GM23338 (cell line): ENCODE measurements around the gene UBE2R2. TPM values are rescaled to one million over a fixed set of nuclear protein-coding genes. Genes with fewer than 3 reads are reported as not detected.
A peak's percentile ranks its signal among the peaks of the same experiment; 100 is the strongest.

Source experiments
- ATAC-seq: fragments of 200-7000 bp; cut with Tn5 transposase; 3 replicates; pipeline ENCODE4 v1.9.1; 2020
- DNase-seq: peaks from one replicate; pipeline ENCODE4 v3.0.0-alpha.2; 2015; ENCODE audit warnings: low spot score
- H2AFZ ChIP-seq: fragments of 200-600 bp; sonication (generic); 2 replicates; pipeline ENCODE4 v1.8.0; 2016; ENCODE audit warnings: antibody characterized with exemption, mild to moderate bottlenecking, moderate library complexity
- H3F3A ChIP-seq: fragments of 200-600 bp; sonication (generic); replicated peaks from 2 replicates; pipeline ENCODE4 v1.8.0; 2017; ENCODE audit warnings: antibody characterized with exemption, mixed run types, low read depth
- H3K27ac ChIP-seq: fragments of 200-600 bp; sonication (generic); 2 replicates; pipeline ENCODE4 v1.6.1; 2016; ENCODE audit warnings: low read depth
- H3K27me3 ChIP-seq: fragments of 200-600 bp; sonication (generic); 2 replicates; pipeline ENCODE4 v1.8.0; 2016; ENCODE audit warnings: mild to moderate bottlenecking, mixed run types, moderate library complexity; ENCODE audit not compliant: insufficient read depth
- H3K36me3 ChIP-seq: fragments of 200-600 bp; sonication (generic); 2 replicates; pipeline ENCODE4 v1.8.0; 2016; ENCODE audit warnings: mild to moderate bottlenecking; ENCODE audit not compliant: insufficient read depth
- H3K4me1 ChIP-seq: fragments of 200-600 bp; sonication (generic); 2 replicates; pipeline ENCODE4 v1.8.0; 2016; ENCODE audit warnings: mild to moderate bottlenecking, moderate library complexity; ENCODE audit not compliant: insufficient read depth
- H3K4me2 ChIP-seq: fragments of 200-600 bp; sonication (generic); 2 replicates; pipeline ENCODE4 v1.7.1; 2017; ENCODE audit warnings: mixed run types
- H3K4me3 ChIP-seq: fragments of 200-600 bp; sonication (generic); 2 replicates; pipeline ENCODE4 v1.6.1; 2016; ENCODE audit warnings: mixed run types
- H3K79me2 ChIP-seq: fragments of 200-600 bp; sonication (generic); replicated peaks from 2 replicates; pipeline ENCODE4 v1.8.0; 2017; ENCODE audit warnings: mild to moderate bottlenecking; ENCODE audit not compliant: insufficient read depth
- H3K9me2 ChIP-seq: fragments of 200-600 bp; sonication (generic); 2 replicates; pipeline ENCODE4 v1.8.0; 2017; ENCODE audit not compliant: insufficient read depth
- H4K20me1 ChIP-seq: fragments of 200-600 bp; sonication (generic); replicated peaks from 2 replicates; pipeline ENCODE4 v1.8.0; 2017; ENCODE audit warnings: mild to moderate bottlenecking; ENCODE audit not compliant: insufficient read depth
- H3K27ac Mint-ChIP-seq: 2 replicates; pipeline ENCODE4 v1.8.0; 2020; ENCODE audit warnings: inconsistent platforms, mild to moderate bottlenecking, moderate library complexity, mixed read lengths
- H3K27me3 Mint-ChIP-seq: 3 replicates; pipeline ENCODE4 v1.8.0; 2022; ENCODE audit warnings: low read depth, mild to moderate bottlenecking, moderate library complexity, mixed read lengths, inconsistent platforms; ENCODE audit not compliant: insufficient read depth, poor library complexity
- H3K36me3 Mint-ChIP-seq: 3 replicates; pipeline ENCODE4 v1.8.0; 2021; ENCODE audit warnings: low read depth, mild to moderate bottlenecking, inconsistent platforms, moderate library complexity, mixed read lengths
- H3K4me1 Mint-ChIP-seq: 3 replicates; pipeline ENCODE4 v1.8.0; 2020; ENCODE audit warnings: mild to moderate bottlenecking, inconsistent platforms, mixed read lengths
- H3K4me3 Mint-ChIP-seq: 3 replicates; pipeline ENCODE4 v1.8.0; 2021; ENCODE audit warnings: moderate library complexity, mild to moderate bottlenecking, inconsistent platforms, mixed read lengths
- H3K9me3 Mint-ChIP-seq: 3 replicates; pipeline ENCODE4 v1.8.0; 2020; ENCODE audit warnings: moderate library complexity, mild to moderate bottlenecking, inconsistent platforms, mixed read lengths
- CREB1 ChIP-seq: fragments of 250-450 bp; sonication (Bioruptor Pico); IDR thresholded peaks from 2 replicates; pipeline ENCODE4 v1.5.0; 2020; ENCODE audit warnings: low read depth, mild to moderate bottlenecking, moderate library complexity
- CTCF ChIP-seq, 2 experiments: fragments of 200-600 bp in 1 of 2; sonication (generic) in 1 of 2; conservative IDR thresholded peaks; 2 replicates each; pipeline versions ENCODE4 v1.5.1 to v1.6.1; 2016 to 2017; ENCODE audit warnings: antibody characterized with exemption in 2 of 2, low read depth in 2 of 2, mild to moderate bottlenecking in 2 of 2, moderate library complexity in 1 of 2
- EZH2 ChIP-seq: fragments of 200-600 bp; sonication (generic); IDR thresholded peaks from one replicate; pipeline ENCODE4 v1.8.0; 2017; ENCODE audit warnings: antibody characterized with exemption, mild to moderate bottlenecking, low read depth; ENCODE audit not compliant: unreplicated experiment
- EZH2phosphoT487 ChIP-seq: fragments of 200-600 bp; sonication (generic); IDR thresholded peaks from one replicate; pipeline ENCODE4 v1.8.1; 2018; ENCODE audit warnings: antibody characterized with exemption; ENCODE audit not compliant: unreplicated experiment
- JUNB ChIP-seq: IDR thresholded peaks from one replicate; pipeline ENCODE4 v1.6.1; 2016; ENCODE audit warnings: antibody characterized with exemption; ENCODE audit not compliant: unreplicated experiment
- NANOG ChIP-seq: IDR thresholded peaks from 2 replicates; pipeline ENCODE4 v1.6.1; 2016; ENCODE audit warnings: antibody characterized with exemption, borderline replicate concordance
- POLR2AphosphoS5 ChIP-seq: IDR thresholded peaks from 2 replicates; pipeline ENCODE4 v1.6.1; 2016; ENCODE audit warnings: antibody characterized with exemption, low read depth
- STAT1 ChIP-seq: IDR thresholded peaks from one replicate; pipeline ENCODE4 v1.6.1; 2016; ENCODE audit warnings: antibody characterized with exemption; ENCODE audit not compliant: unreplicated experiment
- ZNF114 ChIP-seq: fragments of 250-450 bp; sonication (Bioruptor Pico); IDR thresholded peaks from 2 replicates; pipeline ENCODE4 v1.5.0; 2020; ENCODE audit warnings: mild to moderate bottlenecking, moderate library complexity
- ZNF331 ChIP-seq: fragments of 250-450 bp; sonication (Bioruptor Pico); IDR thresholded peaks from 2 replicates; pipeline ENCODE4 v1.5.0; 2020; ENCODE audit warnings: low read depth, mild to moderate bottlenecking, moderate library complexity
- ZNF462 ChIP-seq: fragments of 250-450 bp; sonication (Bioruptor Pico); IDR thresholded peaks from 2 replicates; pipeline ENCODE4 v1.5.0; 2020; ENCODE audit warnings: mild to moderate bottlenecking, moderate library complexity
- polyA plus RNA-seq: library from polyadenylated mRNA; unstranded; fragments of >200 nt; fragmentation: Nextera tagmentation; extraction: Ambion mirVana; gene quantifications from 2 replicates; pipeline ENCODE4 v1.2.1, GENCODE V29; 2016
- total RNA-seq: library from RNA; depleted of rRNA; stranded (reverse); fragments of >200 nt; shearing (Covaris generic); gene quantifications from 2 replicates; pipeline ENCODE4 v1.2.3, GENCODE V29; 2014
- TF ChIP-seq, protein P1 (sequence below): IDR thresholded peaks from 2 replicates; pipeline ENCODE4 v1.6.1; 2016; ENCODE audit warnings: antibody characterized with exemption
- TF ChIP-seq, protein P2 (sequence below): IDR thresholded peaks from one replicate; pipeline ENCODE4 v1.6.1; 2018; ENCODE audit warnings: antibody characterized with exemption; ENCODE audit not compliant: unreplicated experiment

UBE2R2 gene
- total and polyA plus RNA-seq, 2 experiments from 2014 or later: 23.4 to 32.5 TPM

- peaks cover 28% of the 10 kb centered on the region for H3K4me1 Mint-ChIP-seq
- Histone ChIP-seq H4K20me1 (peaks cover 15% of the 10 kb centered on the region), H3K27me3 (no peaks in the 10 kb centered on the region), H3K27ac (0 out of 2 replicates have a peak overlapping the region, but pooled peaks have one; percentile 79), H3F3A (peaks cover 15% of the 10 kb centered on the region), H3K4me3 (no peak overlapping the region), H3K36me3 (peaks cover 36% of the 10 kb centered on the region), H3K79me2 (no peaks in the 10 kb centered on the region; the same call in 1 of the 2 replicates), H3K9me2 (no peaks in the 10 kb centered on the region), H2AFZ (no peak overlapping the region), H3K4me2 (no peak overlapping the region), H3K4me1 (peaks cover 17% of the 10 kb centered on the region)
- TF ChIP-seq ZNF462 (no peak), JUNB (no peak), EZH2 (no peak), CTCF (conservative IDR thresholded peaks at IDR 0.05; ENCODE audit: low read depth in 2 of 2) (no peak), ZNF114 (CRISPR knock-in tag) (no peak), POLR2AphosphoS5 (no peak), CREB1 (CRISPR knock-in tag) (no peak), ZNF331 (CRISPR knock-in tag) (no peak), EZH2phosphoT487 (no peak), STAT1 (no peak), NANOG (no peak)
- TF ChIP-seq, protein P1, sequence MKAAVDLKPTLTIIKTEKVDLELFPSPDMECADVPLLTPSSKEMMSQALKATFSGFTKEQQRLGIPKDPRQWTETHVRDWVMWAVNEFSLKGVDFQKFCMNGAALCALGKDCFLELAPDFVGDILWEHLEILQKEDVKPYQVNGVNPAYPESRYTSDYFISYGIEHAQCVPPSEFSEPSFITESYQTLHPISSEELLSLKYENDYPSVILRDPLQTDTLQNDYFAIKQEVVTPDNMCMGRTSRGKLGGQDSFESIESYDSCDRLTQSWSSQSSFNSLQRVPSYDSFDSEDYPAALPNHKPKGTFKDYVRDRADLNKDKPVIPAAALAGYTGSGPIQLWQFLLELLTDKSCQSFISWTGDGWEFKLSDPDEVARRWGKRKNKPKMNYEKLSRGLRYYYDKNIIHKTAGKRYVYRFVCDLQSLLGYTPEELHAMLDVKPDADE: no peak
- TF ChIP-seq, protein P2, sequence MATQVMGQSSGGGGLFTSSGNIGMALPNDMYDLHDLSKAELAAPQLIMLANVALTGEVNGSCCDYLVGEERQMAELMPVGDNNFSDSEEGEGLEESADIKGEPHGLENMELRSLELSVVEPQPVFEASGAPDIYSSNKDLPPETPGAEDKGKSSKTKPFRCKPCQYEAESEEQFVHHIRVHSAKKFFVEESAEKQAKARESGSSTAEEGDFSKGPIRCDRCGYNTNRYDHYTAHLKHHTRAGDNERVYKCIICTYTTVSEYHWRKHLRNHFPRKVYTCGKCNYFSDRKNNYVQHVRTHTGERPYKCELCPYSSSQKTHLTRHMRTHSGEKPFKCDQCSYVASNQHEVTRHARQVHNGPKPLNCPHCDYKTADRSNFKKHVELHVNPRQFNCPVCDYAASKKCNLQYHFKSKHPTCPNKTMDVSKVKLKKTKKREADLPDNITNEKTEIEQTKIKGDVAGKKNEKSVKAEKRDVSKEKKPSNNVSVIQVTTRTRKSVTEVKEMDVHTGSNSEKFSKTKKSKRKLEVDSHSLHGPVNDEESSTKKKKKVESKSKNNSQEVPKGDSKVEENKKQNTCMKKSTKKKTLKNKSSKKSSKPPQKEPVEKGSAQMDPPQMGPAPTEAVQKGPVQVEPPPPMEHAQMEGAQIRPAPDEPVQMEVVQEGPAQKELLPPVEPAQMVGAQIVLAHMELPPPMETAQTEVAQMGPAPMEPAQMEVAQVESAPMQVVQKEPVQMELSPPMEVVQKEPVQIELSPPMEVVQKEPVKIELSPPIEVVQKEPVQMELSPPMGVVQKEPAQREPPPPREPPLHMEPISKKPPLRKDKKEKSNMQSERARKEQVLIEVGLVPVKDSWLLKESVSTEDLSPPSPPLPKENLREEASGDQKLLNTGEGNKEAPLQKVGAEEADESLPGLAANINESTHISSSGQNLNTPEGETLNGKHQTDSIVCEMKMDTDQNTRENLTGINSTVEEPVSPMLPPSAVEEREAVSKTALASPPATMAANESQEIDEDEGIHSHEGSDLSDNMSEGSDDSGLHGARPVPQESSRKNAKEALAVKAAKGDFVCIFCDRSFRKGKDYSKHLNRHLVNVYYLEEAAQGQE: no peak
- DNase-seq (no peak), ATAC-seq (no peak)
- peaks cover 78% of the 10 kb centered on the region for H3K36me3 Mint-ChIP-seq
- no peak overlapping the region for H3K4me3 Mint-ChIP-seq
- H3K27ac Mint-ChIP-seq: peak overlapping the region; percentile 66; the same call in 1 of the 2 replicates
- H3K9me3 Mint-ChIP-seq: no peaks in the 10 kb centered on the region
- peaks cover 34% of the 10 kb centered on the region for H3K27me3 Mint-ChIP-seq
Measured at GRCh38 chr9:33919276-33919897, 102.4 kb downstream of the UBE2R2 start.
